Transverse colon (tissue), 4 donors: ENCODE data around the gene ADPRHL1.

Source experiments
- EP300 ChIP-seq: sonication (generic); formaldehyde crosslinking; IDR thresholded peaks from one replicate; pipeline ENCODE4 v1.6.1; 2017; ENCODE audit warnings: antibody characterized with exemption, low read depth
- POLR2A ChIP-seq: fragments of 450-650 bp; IDR thresholded peaks from one replicate; pipeline ENCODE4 v1.6.1; 2016; ENCODE audit warnings: antibody characterized with exemption, mild to moderate bottlenecking, moderate library complexity
- POLR2AphosphoS5 ChIP-seq, 3 donors: sonication (generic); formaldehyde crosslinking; IDR thresholded peaks; one replicate each; pipeline ENCODE4 v1.6.1; 2016; ENCODE audit warnings: antibody characterized with exemption in 3 of 3
- TF ChIP-seq, protein P1 (sequence below), 5 experiments: fragments of 200-600 bp in 3 of 5; fragments of 450-650 bp in 2 of 5; sonication (generic) in 3 of 5; IDR thresholded peaks; 1 replicate in 2 of 5; 2 replicates in 3 of 5; pipeline ENCODE4 v1.5.1; 2016 to 2017; ENCODE audit warnings: antibody characterized with exemption in 5 of 5, inconsistent platforms in 3 of 5, mild to moderate bottlenecking in 2 of 5, moderate library complexity in 1 of 5

DNA sequence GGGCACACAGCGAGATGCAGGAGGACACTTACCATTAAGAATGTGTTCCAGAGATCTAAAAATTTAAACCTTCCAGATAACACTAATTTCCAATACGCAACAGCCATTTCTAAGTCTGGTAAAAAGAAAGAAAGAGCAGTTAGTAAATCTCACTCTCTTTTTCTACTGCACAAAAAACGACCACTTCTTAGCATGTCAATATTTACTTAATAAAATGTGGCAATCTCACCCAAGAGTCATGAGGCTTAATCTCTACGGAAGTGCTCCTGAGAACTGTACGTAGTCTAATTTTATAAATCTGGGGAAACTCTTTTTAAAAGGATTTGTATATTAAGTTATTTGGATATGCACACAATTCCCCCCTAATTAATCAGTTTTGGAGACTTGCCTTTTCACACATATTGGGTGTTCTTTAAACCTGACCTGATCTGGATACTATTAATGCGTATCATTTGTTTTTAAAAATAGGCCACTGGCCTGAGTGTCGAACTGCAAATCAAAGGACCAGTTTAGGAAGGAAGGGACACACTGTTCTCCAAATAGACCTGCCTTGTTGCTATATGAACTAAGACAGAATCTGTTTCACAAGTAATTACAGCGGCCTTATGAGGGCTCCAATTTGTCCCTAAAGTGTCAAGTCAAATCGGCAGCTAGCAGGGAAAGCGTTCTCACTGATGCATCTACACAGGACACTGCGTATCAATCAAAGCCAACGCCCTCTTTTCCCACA, 7.9 kb upstream of the ADPRHL1 start:
- TF ChIP-seq, protein P1, sequence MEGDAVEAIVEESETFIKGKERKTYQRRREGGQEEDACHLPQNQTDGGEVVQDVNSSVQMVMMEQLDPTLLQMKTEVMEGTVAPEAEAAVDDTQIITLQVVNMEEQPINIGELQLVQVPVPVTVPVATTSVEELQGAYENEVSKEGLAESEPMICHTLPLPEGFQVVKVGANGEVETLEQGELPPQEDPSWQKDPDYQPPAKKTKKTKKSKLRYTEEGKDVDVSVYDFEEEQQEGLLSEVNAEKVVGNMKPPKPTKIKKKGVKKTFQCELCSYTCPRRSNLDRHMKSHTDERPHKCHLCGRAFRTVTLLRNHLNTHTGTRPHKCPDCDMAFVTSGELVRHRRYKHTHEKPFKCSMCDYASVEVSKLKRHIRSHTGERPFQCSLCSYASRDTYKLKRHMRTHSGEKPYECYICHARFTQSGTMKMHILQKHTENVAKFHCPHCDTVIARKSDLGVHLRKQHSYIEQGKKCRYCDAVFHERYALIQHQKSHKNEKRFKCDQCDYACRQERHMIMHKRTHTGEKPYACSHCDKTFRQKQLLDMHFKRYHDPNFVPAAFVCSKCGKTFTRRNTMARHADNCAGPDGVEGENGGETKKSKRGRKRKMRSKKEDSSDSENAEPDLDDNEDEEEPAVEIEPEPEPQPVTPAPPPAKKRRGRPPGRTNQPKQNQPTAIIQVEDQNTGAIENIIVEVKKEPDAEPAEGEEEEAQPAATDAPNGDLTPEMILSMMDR (IDR thresholded peaks at IDR 0.05): no peak
- no peak for TF ChIP-seq EP300
- no peak for TF ChIP-seq POLR2A
- TF ChIP-seq POLR2AphosphoS5 (IDR thresholded peaks at IDR 0.05): no peak
